ENCODE results near the gene KIR3DL3. TPM values are rescaled to one million over a fixed set of nuclear protein-coding genes. Genes with fewer than 3 reads are reported as not detected.

Gene KIR3DL3
- total and polyA plus RNA-seq, 9 of the 15 experiments (the other 6 are each of a cell fraction or from before 2014, with no cell fraction given), result 0.11 TPM; not detected in 8

DNA sequence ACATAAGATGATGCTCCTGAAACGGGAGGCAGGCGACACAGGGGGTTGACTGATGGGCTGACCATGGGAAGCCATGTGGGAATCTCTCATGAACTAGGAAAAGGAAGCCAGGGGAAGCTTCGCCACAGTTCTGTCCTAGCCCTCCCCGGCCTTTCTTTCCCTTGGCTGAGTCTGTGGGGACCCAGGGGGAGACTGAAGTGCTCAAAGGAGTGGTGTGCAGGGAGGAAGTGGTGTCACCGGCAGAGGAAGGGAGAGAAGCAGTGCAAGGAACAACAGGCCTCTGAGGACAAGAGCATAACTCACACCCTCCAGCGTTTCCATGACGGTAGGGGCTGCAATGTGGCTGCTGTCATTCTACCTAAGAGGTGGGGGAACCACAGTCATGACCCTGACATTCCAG lies 1.1 kb downstream of the KIR3DL3 start (continued):
- TF ChIP-seq, protein P1, sequence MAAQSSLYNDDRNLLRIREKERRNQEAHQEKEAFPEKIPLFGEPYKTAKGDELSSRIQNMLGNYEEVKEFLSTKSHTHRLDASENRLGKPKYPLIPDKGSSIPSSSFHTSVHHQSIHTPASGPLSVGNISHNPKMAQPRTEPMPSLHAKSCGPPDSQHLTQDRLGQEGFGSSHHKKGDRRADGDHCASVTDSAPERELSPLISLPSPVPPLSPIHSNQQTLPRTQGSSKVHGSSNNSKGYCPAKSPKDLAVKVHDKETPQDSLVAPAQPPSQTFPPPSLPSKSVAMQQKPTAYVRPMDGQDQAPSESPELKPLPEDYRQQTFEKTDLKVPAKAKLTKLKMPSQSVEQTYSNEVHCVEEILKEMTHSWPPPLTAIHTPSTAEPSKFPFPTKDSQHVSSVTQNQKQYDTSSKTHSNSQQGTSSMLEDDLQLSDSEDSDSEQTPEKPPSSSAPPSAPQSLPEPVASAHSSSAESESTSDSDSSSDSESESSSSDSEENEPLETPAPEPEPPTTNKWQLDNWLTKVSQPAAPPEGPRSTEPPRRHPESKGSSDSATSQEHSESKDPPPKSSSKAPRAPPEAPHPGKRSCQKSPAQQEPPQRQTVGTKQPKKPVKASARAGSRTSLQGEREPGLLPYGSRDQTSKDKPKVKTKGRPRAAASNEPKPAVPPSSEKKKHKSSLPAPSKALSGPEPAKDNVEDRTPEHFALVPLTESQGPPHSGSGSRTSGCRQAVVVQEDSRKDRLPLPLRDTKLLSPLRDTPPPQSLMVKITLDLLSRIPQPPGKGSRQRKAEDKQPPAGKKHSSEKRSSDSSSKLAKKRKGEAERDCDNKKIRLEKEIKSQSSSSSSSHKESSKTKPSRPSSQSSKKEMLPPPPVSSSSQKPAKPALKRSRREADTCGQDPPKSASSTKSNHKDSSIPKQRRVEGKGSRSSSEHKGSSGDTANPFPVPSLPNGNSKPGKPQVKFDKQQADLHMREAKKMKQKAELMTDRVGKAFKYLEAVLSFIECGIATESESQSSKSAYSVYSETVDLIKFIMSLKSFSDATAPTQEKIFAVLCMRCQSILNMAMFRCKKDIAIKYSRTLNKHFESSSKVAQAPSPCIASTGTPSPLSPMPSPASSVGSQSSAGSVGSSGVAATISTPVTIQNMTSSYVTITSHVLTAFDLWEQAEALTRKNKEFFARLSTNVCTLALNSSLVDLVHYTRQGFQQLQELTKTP (IDR thresholded peaks at IDR 0.05; ENCODE audit: low read depth in 1 of 2, partially characterized antibody in 2 of 2), result no peak

DNA sequence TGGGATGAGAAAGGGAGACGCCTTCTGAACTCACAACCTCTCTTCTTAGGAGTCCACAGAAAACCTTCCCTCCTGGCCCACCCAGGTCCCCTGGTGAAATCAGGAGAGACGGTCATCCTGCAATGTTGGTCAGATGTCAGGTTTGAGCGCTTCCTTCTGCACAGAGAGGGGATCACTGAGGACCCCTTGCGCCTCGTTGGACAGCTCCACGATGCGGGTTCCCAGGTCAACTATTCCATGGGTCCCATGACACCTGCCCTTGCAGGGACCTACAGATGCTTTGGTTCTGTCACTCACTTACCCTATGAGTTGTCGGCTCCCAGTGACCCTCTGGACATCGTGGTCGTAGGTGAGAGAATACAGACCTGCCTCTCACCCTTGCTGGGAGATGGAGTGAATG lies 3.3 kb downstream of the KIR3DL3 start:
- H3K4me1 ChIP-seq (replicated peaks in 1 of 2; ENCODE audit: control insufficient read depth in 2 of 2, insufficient read depth in 2 of 2, low read length in 2 of 2), result no peaks in the 10 kb centered on the region; a peak in 2 of 5 replicates
- no peak for ATAC-seq
- H3K9ac ChIP-seq (ENCODE audit: insufficient read depth in 1 of 2, low read depth in 2 of 2, low read length in 2 of 2), result no peak overlapping the region
- no peak overlapping the region for H3K4me3 ChIP-seq
- ChIA-PET POLR2A (no interaction called here), CTCF (ENCODE audit: low intra/inter-chr PET ratio) (no interaction called here)
- no peak overlapping the region for H3K27ac ChIP-seq (ENCODE audit: extremely low read depth, low read depth, low read length)
- H3K9me1 ChIP-seq (ENCODE audit: control insufficient read depth, insufficient read depth, low read length), result no peaks in the 10 kb centered on the region
- H3K9me3 ChIP-seq (replicated peaks; ENCODE audit: control insufficient read depth, insufficient read depth, low read depth, low read length), result no peaks in the 10 kb centered on the region; the same call in 1 of the 2 replicates
- in situ Hi-C loops (cut with MboI), result no loop called here
- WGBS (ENCODE audit: insufficient coverage, low coverage, missing lambda C conversion rate), result 0% methylated on average over 10 of the region's 10 CpGs
- H3K79me2 ChIP-seq (ENCODE audit: control insufficient read depth, insufficient read depth, low read length), result no peaks in the 10 kb centered on the region
- no peak overlapping the region for H2AFZ ChIP-seq (ENCODE audit: low read depth, low read length)
- H3K36me3 ChIP-seq (ENCODE audit: control insufficient read depth, insufficient read depth, low read length), result no peaks in the 10 kb centered on the region
- FAIRE-seq, result no peak
- H4K20me1 ChIP-seq (replicated peaks; ENCODE audit: control insufficient read depth, insufficient read depth, low read length), result no peaks in the 10 kb centered on the region
- intact Hi-C loops (cut with micrococcal nuclease), result no loop called here
- H3K27me3 ChIP-seq (ENCODE audit: control insufficient read depth in 2 of 2, insufficient read depth in 2 of 2, low read length in 2 of 2), result peaks cover 0 to 10% of the 10 kb centered on the region in 2 experiments; a peak in 1 of 5 replicates
- BruUV-seq (replicated peaks), result no TSS peak
- no peak for DNase-seq (ENCODE audit: extremely low read depth in 1 of 4, low spot score in 3 of 4)
- no peak overlapping the region for H3K4me2 ChIP-seq (ENCODE audit: insufficient read depth, low read length)
- TF ChIP-seq ZFP1 (CRISPR knock-in tag; IDR thresholded peaks at IDR 0.05), result no peak
- TF ChIP-seq, protein P2, sequence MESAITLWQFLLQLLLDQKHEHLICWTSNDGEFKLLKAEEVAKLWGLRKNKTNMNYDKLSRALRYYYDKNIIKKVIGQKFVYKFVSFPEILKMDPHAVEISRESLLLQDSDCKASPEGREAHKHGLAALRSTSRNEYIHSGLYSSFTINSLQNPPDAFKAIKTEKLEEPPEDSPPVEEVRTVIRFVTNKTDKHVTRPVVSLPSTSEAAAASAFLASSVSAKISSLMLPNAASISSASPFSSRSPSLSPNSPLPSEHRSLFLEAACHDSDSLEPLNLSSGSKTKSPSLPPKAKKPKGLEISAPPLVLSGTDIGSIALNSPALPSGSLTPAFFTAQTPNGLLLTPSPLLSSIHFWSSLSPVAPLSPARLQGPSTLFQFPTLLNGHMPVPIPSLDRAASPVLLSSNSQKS (CRISPR knock-in tag; IDR thresholded peaks at IDR 0.05), result no peak
- TF ChIP-seq, protein P3, sequence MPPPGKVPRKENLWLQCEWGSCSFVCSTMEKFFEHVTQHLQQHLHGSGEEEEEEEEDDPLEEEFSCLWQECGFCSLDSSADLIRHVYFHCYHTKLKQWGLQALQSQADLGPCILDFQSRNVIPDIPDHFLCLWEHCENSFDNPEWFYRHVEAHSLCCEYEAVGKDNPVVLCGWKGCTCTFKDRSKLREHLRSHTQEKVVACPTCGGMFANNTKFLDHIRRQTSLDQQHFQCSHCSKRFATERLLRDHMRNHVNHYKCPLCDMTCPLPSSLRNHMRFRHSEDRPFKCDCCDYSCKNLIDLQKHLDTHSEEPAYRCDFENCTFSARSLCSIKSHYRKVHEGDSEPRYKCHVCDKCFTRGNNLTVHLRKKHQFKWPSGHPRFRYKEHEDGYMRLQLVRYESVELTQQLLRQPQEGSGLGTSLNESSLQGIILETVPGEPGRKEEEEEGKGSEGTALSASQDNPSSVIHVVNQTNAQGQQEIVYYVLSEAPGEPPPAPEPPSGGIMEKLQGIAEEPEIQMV (tag; conservative IDR thresholded peaks at IDR 0.05; ENCODE audit: low read depth), result no peak
- TF ChIP-seq RBM14 (IDR thresholded peaks at IDR 0.05; ENCODE audit: borderline replicate concordance, insufficient read depth, low read depth, low read length), result no peak
- TF ChIP-seq SMAD3 (CRISPR knock-in tag; conservative IDR thresholded peaks at IDR 0.05), result no peak
- TF ChIP-seq ARID2 (IDR thresholded peaks at IDR 0.05), result no peak
- no peak for TF ChIP-seq POLR2AphosphoS5 (IDR thresholded peaks at IDR 0.05; ENCODE audit: control insufficient read depth, insufficient read depth, low read depth, low read length)
- no peak for TF ChIP-seq HDAC1 (IDR thresholded peaks at IDR 0.05)
